WERI-Rb-1 (cell line): ENCODE data around the gene GSTO1.
A peak's percentile ranks its signal among the peaks of the same experiment; 100 is the strongest.

Source experiments
- DNase-seq: peaks from one replicate; pipeline ENCODE4 v3.0.0-alpha.2; 2020
- H3K27ac ChIP-seq: fragments of 250-450 bp; sonication (Bioruptor Pico); 2 replicates; pipeline ENCODE4 v1.5.1; 2020; ENCODE audit warnings: mild to moderate bottlenecking, moderate library complexity
- H3K27me3 ChIP-seq: fragments of 250-450 bp; sonication (Bioruptor Pico); 2 replicates; pipeline ENCODE4 v1.5.1; 2021; ENCODE audit warnings: mild to moderate bottlenecking, low read depth, moderate library complexity; ENCODE audit not compliant: insufficient read depth, severe bottlenecking
- H3K36me3 ChIP-seq: fragments of 250-450 bp; sonication (Bioruptor Pico); 2 replicates; pipeline ENCODE4 v1.5.1; 2020; ENCODE audit warnings: mild to moderate bottlenecking, moderate library complexity
- H3K4me3 ChIP-seq: 2 replicates; pipeline ENCODE4 v1.5.1; 2011; ENCODE audit warnings: low read depth, mild to moderate bottlenecking, control low read depth, low read length
- H3K9me3 ChIP-seq: fragments of 250-450 bp; sonication (Bioruptor Pico); 2 replicates; pipeline ENCODE4 v1.5.1; 2021; ENCODE audit warnings: mild to moderate bottlenecking, moderate library complexity; ENCODE audit not compliant: severe bottlenecking
- CTCF ChIP-seq: IDR thresholded peaks from 2 replicates; pipeline ENCODE4 v1.5.1; 2011; ENCODE audit warnings: low read depth, mild to moderate bottlenecking, control low read depth, inconsistent platforms, low read length

GSTO1 gene

GRCh38 chr10:104264783-104265182 is 10.1 kb downstream of the GSTO1 start:
- no peak overlapping the region for H3K27ac ChIP-seq
- no peaks in the 10 kb centered on the region for H3K27me3 ChIP-seq
- no peak for DNase-seq
- no peak overlapping the region for H3K4me3 ChIP-seq
- H3K36me3 ChIP-seq, result peaks cover 70% of the 10 kb centered on the region
- H3K9me3 ChIP-seq, result no peaks in the 10 kb centered on the region
- TF ChIP-seq CTCF, result no peak

DNA sequence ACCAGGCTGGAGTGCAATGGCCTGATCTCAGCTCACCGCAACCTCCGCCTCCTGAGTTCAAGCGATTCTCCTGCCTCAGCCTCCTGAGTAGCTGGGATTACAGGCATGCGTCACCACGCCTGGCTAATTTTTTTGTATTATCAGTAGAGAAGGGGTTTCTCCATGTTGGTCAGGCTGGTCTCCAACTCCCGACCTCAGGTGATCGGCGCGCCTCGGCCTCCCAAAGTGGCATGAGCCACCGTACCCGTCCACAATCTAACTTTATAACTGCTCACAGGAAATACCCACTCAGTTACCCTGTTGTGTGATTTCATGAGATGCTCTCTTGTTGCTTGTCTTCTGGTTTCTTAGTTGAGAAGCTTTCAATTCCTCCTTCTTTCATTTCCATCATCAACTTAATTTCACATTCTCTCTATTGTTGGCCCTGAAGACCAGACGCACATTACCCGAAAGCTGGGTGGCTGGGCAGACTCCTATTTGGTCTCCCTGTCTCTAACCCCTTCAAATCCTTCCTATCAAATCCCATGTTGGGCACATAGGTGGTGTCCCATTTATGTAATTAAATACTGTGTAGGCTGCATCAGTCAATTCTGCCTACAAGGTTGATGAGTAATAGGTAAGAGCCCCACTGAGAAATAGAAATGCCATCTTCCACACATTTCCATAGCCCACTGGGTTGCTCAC is 13.2 kb downstream of the GSTO1 start:
- Histone ChIP-seq H3K9me3 (no peaks in the 10 kb centered on the region), H3K27me3 (no peaks in the 10 kb centered on the region), H3K36me3 (peaks cover 39% of the 10 kb centered on the region), H3K4me3 (peak overlapping the region; percentile 90), H3K27ac (peak overlapping the region; percentile 83)
- TF ChIP-seq CTCF, result no peak
- no peak for DNase-seq

DNA sequence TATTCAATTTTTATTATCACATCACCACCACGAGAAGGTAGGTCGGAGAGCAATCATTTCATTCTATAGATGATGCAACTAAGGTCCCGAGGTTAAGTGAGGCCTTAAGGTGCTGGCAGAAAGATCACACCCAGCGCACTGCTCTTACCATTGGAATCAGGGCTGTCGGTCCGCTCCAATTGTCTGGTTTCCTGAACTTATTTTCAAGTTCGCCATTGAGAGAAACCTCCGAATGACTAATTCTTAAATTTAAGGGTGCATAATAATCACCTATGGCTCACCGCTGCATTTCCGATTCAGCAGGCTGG is 13.7 kb downstream of the GSTO1 start:
- DNase-seq, result no peak
- no peaks in the 10 kb centered on the region for H3K27me3 ChIP-seq
- TF ChIP-seq CTCF, result no peak
- H3K4me3 ChIP-seq, result peak overlapping the region; percentile 90
- peaks cover 34% of the 10 kb centered on the region for H3K36me3 ChIP-seq
- H3K27ac ChIP-seq, result peak overlapping the region; percentile 83
- no peaks in the 10 kb centered on the region for H3K9me3 ChIP-seq

DNA sequence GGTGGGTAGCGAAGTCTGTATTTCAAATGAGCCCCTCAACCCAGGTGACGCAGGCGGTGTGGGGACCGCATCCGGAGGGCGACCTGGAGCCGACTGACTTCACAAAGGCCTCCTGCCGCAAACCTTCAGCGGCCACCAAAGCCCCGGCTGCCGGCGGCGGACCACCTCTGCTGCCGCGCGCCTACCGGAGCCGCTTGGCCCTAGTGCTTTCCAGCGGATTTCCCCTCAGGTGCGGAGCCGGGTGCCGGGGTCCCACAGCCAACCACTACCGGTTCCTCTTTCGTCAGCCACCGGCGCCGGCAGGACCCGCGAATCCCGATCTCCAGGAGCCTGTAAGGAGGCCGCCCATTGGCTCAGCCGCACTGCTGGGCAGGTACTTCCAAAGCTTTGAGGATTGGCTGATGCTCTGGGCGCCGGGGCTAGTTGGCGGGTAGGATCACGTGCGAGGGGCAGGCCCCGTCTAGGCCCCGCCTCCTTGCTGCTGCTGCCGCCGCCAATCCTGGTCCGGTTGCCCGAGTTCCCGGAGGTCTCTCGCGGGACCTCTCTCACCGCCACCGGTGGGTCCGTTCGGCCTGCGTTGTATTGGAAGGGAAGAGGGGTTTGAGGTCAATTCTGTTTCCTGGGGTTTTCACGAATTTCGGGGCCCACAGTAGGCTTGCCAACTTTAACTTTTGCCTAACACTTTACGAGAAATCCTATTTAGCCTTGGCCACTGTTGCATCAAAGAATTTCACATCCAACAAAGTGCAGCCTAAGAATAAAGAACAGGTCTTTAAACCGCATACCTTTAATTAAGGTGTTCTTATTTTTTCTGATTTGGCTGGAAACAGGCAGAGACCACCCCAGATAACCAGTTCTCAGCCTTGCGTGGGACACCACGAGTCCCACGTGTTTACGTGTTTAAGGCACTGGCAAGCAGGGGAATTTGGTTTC is 14.3 kb downstream of the GSTO1 start, which contains the start of gene GSTO2:
TSS of gene GSTO2 (plus strand) at position 472 of the 933 bp plus-strand sequence. CDS start 5,732 bp downstream, outside the sequence.
- H3K4me3 ChIP-seq, result peak within 1 kb of the TSS; percentile 90
- H3K27me3 ChIP-seq, result no peaks in the 10 kb centered on the region
- H3K9me3 ChIP-seq, result no peaks in the 10 kb centered on the region
- H3K36me3 ChIP-seq, result peaks cover 30% of the 10 kb centered on the region
- peak within 1 kb of the TSS; percentile 83 for H3K27ac ChIP-seq
- peak; percentile 99 for DNase-seq
- no peak for TF ChIP-seq CTCF

- peaks cover 5% of the 10 kb centered on the region for H3K36me3 ChIP-seq
- H3K9me3 ChIP-seq, result no peaks in the 10 kb centered on the region
- no peak for TF ChIP-seq CTCF
- H3K27ac ChIP-seq, result no peak overlapping the region
- no peaks in the 10 kb centered on the region for H3K27me3 ChIP-seq
- no peak overlapping the region for H3K4me3 ChIP-seq
- DNase-seq, result no peak
Measured at GRCh38 chr10:104273286-104273685, 18.6 kb downstream of the GSTO1 start.
